Parietal lobe (tissue), 1 donor: ENCODE results near the gene HSF5. TPM values are rescaled to one million over a fixed set of nuclear protein-coding genes. Genes with fewer than 3 reads are reported as not detected.

Source experiments
- total RNA-seq: library from RNA; depleted of rRNA; stranded (reverse); fragments of >200 nt; gene quantifications from one replicate; pipeline ENCODE4 v1.2.3, GENCODE V29; 2014

The HSF5 gene, protein sequence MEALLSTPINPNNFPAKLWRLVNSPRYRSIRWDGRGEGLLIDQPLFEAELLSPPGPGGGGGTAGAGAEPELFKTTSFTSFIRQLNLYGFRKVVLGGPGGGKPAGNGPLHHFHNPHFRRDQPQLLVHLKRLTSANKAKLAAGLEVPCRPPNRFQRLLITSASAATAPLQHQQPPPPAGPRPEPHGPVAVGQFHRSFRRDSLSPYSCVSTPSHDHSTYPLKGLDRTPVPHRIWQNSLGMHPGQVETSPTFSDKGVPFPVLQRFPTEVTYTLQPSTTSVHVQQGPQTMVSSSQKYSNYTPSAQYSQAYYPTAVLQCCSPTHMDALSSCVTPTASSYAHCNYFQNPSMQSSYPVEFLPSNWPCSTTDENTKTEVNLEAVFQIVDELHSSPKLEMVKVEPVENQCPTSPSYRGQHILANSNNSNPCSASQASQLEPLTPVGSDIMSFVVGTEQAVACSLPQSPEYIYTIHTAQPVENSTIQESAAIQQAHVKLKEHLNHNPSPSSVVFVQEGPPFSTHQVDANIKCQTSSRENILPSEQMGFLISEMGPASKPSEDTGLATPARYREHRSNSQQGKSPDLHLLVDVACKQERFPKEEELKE
- total RNA-seq = 0.31 TPM

GRCh38 chr17:58487589-58488427 lies at the start of gene HSF5:
HSF5 (minus strand) TSS chr17:58488408; CDS start chr17:58488274, 134 bp downstream.

GRCh38 chr17:58513965-58514769 lies 26.0 kb upstream of the HSF5 start, which contains the start of gene MTMR4:
MTMR4 (minus strand) TSS chr17:58514638; CDS start chr17:58514407, 231 bp downstream.

GRCh38 chr17:58417300-58418092 lies 70.7 kb downstream of the HSF5 start, which contains the start of gene RNF43:
RNF43 (minus strand) TSS chr17:58417534; CDS start chr17:58415577, 1,957 bp downstream.

Other genes with a start within 250 kb of the HSF5 start
- not detected for gene LPO, start 249.8 kb downstream of the HSF5 start, total RNA-seq
- gene MPO, start 207.5 kb downstream of the HSF5 start, total RNA-seq = 0.94 TPM
- gene TSPOAP1, start 159.6 kb downstream of the HSF5 start, total RNA-seq = 91.7 TPM
- gene SUPT4H1, start 136.2 kb downstream of the HSF5 start, total RNA-seq = 35.7 TPM
- 0.31 TPM for gene RNF43, start 70.9 kb downstream of the HSF5 start, total RNA-seq
- gene MTMR4, start 26.2 kb upstream of the HSF5 start, total RNA-seq = 159 TPM
- 0.94 TPM for gene TEX14, start 203.6 kb upstream of the HSF5 start, total RNA-seq
- 42.6 TPM for gene RAD51C, start 204.2 kb upstream of the HSF5 start, total RNA-seq